ELF-1 (cell line): Measurements from ENCODE around the gene C1QTNF12.
"Not testable (repeated sequence)": the region's sequence is repeated elsewhere in the genome, so short reads cannot be mapped to it uniquely, and the experiment has no call there.

Experiments used
- DNase-seq: peaks from one replicate; pipeline ENCODE4 v3.0.0-alpha.2; 2016; ENCODE audit warnings: low read depth, low spot score

The C1QTNF12 gene

DNA sequence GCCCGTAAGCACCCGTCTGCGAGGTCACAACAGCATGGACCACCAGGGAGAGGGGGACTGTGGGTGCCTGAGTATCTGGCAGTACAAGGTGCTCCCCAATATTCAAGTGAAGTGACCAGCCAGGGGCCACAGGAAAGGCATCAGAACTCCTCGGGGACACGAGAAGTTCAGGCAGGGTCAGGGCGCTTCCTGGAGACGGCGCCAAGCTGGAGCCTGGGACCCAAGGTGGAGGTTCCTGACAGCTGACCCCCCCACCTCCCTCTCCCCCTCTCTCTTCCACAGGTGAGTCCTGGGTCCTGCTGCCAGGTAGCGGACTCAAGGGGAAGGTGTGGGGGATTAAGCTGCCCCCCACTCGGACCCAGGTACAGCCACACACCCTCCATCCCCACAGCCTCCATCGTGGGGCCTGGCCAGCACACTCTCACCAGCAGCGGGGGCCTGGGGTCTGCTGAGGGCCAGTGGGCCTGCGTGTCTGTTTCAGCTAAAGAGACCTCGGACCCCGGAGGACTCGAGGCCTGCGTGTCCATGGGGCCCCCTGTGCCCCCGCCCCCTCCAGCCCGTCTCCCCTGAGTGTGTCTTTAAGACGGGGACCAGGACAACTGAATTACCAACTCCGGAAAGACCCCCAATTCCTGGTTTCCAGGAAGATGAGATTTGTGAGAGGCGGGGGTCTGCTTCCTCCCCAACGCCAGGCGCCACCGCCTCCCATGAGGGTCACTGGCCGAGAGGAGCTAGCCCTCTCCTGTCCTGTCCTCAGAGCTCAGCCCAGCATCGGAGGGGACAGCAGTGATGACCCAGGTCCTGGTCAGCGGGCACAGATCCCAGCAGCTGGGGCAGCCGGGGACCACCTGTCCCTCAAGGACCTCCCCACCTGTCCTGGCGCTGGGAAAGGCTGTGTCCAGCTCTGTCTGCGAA lies 46.3 kb downstream of the C1QTNF12 start:
- DNase-seq, result no peak

DNA sequence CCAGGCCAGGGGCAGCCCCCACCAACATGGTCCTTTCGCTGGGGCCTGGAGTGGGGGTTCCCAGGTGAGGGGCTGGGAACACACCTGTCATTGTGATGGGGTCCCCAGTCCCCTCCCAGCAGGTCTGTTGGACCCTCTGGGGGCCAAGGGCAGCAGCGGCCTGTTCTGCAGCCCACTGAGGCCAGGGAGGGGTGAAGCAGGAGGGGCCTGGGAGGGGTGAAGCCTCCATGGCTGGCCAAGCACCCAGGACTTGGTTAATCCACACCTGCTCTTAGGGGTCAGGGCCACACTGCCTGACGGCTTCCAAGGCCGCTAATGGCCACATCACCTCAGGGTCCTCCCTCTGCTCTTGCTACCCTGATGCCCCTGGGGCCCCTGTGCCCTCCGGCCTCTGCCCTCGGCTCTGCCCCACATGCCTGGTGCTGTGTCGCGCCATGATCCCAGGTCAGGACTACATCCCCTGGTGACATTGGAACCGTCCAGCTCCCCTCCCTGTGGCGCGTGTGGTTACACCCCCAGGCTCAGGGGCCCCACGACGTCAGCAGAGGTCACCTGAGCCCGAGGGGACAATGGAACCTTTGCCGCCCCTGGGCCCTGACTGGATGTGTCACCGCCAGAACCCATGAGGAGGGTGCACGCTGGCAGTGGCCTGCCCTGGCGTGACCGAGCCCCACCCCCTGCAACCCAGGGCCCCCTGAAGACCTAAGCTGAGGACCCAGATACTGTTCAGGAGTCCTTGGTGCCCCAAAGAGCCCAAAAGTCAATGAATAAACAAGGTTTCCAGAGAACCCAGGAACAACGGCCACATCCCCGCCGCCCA lies 47.2 kb downstream of the C1QTNF12 start:
- DNase-seq, result no peak

DNA sequence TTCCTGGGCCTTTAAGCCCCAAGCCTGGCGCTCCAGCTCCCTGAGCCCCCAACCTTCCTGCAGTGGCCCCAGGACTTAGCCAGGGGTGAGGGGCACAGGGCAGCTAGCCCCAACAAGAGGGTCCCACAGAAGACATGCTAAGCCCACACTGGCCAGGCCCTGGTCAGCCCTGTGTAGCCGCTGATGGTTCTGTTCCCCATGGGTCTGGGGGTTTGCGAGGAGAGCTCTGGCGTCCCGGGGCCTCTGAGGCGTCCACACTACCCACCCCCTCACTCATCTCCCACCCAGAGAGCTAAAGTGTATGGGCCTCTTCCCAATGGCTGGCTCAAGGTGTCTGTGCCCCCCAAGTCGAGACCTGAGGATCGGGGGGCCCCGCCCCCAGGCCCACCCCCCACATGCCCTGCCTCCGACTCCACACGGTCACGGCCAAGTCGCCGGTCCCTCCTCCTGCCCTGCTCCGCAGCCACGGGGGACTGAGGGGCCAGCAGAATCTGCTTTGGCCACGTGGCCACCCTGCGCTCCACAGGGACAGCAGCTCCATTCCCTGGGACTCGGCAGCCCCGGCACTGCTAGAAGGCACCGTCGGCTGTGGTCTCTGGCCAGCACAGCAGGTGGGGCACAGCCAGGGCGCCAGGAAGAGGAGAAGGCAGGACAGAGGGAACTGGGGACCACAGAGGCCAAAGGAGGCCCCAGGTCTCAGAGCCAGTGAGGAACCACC lies 47.9 kb downstream of the C1QTNF12 start:
- no peak for DNase-seq

DNA sequence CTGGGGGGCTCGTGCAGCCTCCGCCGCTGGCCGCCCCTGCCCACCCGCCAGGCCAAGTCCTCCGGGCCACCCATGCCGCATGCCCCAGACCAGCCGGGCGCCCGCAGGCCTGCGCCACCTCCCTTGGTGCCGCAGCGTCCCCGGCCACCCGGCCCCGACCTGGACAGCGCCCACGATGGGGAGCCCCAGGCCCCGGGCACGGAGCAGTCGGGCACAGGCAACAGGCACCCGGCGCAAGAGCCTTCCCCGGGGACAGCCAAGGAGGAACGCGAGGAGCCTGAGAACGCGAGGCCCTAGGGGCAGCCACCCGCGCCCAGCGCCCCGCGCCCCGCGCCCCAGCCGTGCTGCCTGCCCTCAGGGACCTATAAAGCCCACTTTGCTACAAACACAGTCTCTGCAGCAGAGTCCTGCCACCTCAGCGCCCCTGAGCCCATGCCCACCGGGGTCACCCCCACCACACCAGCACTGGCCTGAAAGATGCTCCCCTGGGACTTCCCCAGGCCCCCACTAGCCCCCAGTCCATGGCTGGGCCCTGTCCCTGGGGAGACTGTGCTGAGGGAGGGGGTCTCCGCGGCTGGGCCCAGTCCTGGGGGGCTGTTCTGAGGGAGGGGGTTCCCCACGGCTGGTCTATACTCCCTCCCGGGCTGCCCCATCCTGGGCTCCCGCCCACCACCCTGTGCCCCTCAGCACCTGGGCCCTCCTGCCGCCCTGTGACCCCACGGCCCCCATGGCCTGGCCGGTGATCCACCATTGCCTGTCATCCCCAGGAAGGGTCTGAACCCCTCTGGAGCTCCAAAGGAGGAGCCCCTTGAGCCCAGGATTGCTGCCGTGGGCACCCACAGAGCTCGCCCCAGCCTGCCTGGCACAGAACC lies 48.7 kb downstream of the C1QTNF12 start:
- DNase-seq, result no peak

DNA sequence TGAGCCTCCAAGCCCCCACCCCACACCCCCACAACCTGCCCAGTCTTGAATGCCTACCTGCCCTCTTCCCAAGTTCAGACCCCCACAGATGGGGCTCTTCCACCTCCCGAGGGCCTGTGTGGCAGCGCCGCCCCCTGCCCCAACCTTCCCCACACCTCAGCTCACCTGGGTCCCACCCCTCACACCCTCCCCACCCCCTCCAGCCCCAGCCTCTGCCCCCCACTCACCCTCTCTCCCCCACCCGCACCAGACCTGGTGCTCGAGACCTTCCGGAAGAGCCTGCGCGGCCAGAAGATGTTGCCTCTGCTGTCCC lies 49.4 kb downstream of the C1QTNF12 start:
- DNase-seq, result no peak

DNA sequence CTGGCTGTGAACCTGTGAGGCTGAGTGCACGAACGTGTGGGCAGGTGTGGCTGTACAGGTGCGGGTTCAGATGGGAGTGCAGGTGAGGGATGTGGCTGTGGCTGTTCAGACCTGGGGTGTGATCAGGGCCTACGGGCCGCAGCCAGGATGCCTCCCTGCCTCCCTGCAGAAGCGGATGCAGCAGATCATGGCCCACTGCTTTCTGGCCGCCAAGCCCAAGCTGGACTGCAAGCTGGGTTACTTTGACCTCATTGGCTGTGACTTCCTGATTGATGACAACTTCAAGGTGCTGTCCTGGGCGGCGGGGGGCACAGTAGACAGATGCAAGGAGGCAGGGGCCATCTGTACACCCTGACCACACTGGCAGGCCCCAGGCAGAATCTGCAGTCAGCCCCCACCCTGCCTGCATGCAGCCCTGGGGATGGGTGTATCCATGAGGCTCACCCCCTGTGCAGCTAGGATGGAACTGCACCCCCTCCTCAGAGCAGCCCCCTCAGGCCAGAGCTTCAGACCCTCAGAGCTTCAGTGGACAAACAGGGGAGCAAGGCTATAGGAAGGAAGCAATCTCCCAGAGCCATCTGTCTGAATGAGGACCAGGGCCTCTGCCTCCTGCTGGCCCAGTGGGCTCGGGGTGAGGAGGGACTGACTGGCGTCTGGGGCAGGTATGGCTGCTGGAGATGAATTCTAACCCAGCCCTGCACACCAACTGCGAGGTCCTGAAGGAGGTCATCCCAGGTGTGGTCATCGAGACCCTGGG lies 49.9 kb downstream of the C1QTNF12 start:
- DNase-seq, result no peak

DNA sequence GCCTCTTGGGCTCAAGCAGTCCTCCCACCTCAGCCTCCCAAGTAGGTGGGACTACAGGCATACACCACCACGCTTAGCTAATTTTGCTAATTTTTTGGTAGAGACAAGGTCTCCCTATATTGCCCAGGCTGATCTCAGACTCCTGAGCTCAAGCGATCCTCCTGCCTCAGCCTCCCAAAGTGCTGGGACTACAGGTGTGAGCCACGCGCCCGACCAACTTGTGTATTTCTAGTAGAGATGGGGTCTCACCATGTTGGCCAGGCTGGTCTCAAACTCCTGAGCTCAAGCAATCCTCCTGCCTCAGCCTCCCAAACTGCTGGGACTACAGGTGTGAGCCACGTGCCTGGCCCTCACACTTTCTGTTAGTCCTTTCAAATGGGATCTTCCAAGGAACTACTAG lies 50.8 kb downstream of the C1QTNF12 start:
- DNase-seq, result not testable (repeated sequence)

DNA sequence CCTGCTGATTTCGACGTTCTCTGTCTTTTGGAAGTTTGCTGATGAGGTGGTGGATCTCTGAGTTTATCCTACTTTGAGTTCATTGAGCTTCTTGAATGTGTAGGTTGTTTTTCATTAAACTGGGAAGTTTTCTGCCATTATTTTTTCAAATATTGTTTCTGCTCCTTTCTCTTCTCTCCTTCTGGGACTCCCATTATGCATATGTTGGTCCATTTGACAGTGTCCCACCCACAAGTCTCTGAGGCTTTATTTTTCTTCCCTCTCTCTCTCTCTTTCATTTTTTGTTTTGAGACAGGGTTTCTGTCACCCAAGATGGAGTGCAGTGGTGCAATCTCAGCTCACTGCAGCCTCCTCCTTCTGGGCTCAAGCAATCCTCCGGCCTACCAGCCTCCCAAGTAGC lies 51.8 kb downstream of the C1QTNF12 start:
- DNase-seq, result no peak
